NB4 (cell line): ENCODE measurements around the gene SGO2.

Experiments
- MYC ChIP-seq: IDR thresholded peaks from 2 replicates; pipeline ENCODE4 v1.6.1; 2011; ENCODE audit warnings: low read depth, low read length
- POLR2A ChIP-seq: IDR thresholded peaks from 2 replicates; pipeline ENCODE4 v1.6.1; 2011; ENCODE audit warnings: mild to moderate bottlenecking; ENCODE audit not compliant: insufficient read length; ENCODE audit errors: extremely low read depth
- TF ChIP-seq, protein P1 (sequence below): IDR thresholded peaks from one replicate; pipeline ENCODE4 v1.5.1; 2012; ENCODE audit warnings: low read depth, low read length

DNA sequence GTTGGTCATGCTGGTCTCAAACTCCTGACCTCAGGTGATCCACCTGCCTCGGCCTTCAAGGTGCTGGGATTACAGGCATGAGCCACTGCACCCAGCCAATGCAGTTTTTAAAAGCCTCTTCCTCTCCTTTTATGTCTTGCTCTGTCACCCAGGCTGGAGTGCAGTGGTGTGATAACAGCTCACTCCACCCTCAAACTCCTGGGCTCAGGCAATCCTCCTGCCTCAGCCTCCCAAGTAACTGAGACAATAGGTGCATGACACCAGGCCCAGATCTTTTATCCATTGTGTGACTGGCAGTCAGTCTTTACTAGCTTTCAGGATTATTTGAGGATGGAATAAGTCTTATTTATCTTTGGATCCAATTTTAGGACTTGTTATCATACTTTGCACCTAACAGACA, 29.3 kb upstream of the SGO2 start:
- TF ChIP-seq, protein P1, sequence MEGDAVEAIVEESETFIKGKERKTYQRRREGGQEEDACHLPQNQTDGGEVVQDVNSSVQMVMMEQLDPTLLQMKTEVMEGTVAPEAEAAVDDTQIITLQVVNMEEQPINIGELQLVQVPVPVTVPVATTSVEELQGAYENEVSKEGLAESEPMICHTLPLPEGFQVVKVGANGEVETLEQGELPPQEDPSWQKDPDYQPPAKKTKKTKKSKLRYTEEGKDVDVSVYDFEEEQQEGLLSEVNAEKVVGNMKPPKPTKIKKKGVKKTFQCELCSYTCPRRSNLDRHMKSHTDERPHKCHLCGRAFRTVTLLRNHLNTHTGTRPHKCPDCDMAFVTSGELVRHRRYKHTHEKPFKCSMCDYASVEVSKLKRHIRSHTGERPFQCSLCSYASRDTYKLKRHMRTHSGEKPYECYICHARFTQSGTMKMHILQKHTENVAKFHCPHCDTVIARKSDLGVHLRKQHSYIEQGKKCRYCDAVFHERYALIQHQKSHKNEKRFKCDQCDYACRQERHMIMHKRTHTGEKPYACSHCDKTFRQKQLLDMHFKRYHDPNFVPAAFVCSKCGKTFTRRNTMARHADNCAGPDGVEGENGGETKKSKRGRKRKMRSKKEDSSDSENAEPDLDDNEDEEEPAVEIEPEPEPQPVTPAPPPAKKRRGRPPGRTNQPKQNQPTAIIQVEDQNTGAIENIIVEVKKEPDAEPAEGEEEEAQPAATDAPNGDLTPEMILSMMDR = no peak
- TF ChIP-seq POLR2A (no peak), MYC (no peak)
